ENCODE results near the gene LRRC4C. TPM values are rescaled to one million over a fixed set of nuclear protein-coding genes. Genes with fewer than 3 reads are reported as not detected.

The LRRC4C gene
- total and polyA plus RNA-seq, 10 of the 15 experiments (the other 5 are each of a cell fraction or from before 2014, with no cell fraction given), result 1.5 TPM; not detected in 9

GRCh38 chr11:41306431-41306830 lies 153.0 kb downstream of the LRRC4C start (continued):
- no peak for TF ChIP-seq RELA (IDR thresholded peaks at IDR 0.05; ENCODE audit: borderline replicate concordance, partially characterized antibody)
- TF ChIP-seq TCF3 (IDR thresholded peaks at IDR 0.05; ENCODE audit: borderline replicate concordance, insufficient read depth, low read depth, low read length), result no peak
- TF ChIP-seq, protein P1, sequence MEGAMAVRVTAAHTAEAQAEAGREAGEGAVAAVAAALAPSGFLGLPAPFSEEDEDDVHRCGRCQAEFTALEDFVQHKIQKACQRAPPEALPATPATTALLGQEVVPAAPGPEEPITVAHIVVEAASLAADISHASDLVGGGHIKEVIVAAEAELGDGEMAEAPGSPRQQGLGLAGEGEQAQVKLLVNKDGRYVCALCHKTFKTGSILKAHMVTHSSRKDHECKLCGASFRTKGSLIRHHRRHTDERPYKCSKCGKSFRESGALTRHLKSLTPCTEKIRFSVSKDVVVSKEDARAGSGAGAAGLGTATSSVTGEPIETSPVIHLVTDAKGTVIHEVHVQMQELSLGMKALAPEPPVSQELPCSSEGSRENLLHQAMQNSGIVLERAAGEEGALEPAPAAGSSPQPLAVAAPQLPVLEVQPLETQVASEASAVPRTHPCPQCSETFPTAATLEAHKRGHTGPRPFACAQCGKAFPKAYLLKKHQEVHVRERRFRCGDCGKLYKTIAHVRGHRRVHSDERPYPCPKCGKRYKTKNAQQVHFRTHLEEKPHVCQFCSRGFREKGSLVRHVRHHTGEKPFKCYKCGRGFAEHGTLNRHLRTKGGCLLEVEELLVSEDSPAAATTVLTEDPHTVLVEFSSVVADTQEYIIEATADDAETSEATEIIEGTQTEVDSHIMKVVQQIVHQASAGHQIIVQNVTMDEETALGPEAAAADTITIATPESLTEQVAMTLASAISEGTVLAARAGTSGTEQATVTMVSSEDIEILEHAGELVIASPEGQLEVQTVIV (IDR thresholded peaks at IDR 0.05; ENCODE audit: borderline replicate concordance, partially characterized antibody), result no peak
- TF ChIP-seq NFYB (IDR thresholded peaks at IDR 0.05; ENCODE audit: insufficient read depth, low read depth, low read length), result no peak
- TF ChIP-seq MTA2 (IDR thresholded peaks at IDR 0.05; ENCODE audit: low read depth), result no peak
- no peak for TF ChIP-seq SIN3A (IDR thresholded peaks at IDR 0.05; ENCODE audit: low read depth, low read length)
- TF ChIP-seq, protein P2, sequence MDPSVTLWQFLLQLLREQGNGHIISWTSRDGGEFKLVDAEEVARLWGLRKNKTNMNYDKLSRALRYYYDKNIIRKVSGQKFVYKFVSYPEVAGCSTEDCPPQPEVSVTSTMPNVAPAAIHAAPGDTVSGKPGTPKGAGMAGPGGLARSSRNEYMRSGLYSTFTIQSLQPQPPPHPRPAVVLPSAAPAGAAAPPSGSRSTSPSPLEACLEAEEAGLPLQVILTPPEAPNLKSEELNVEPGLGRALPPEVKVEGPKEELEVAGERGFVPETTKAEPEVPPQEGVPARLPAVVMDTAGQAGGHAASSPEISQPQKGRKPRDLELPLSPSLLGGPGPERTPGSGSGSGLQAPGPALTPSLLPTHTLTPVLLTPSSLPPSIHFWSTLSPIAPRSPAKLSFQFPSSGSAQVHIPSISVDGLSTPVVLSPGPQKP (IDR thresholded peaks at IDR 0.05; ENCODE audit: low read depth, low read length), result no peak
- peak; percentile 55; the same call in 1 of the 2 replicates for TF ChIP-seq NFIC (IDR thresholded peaks at IDR 0.05; ENCODE audit: low read depth, low read length)
- TF ChIP-seq, protein P3, sequence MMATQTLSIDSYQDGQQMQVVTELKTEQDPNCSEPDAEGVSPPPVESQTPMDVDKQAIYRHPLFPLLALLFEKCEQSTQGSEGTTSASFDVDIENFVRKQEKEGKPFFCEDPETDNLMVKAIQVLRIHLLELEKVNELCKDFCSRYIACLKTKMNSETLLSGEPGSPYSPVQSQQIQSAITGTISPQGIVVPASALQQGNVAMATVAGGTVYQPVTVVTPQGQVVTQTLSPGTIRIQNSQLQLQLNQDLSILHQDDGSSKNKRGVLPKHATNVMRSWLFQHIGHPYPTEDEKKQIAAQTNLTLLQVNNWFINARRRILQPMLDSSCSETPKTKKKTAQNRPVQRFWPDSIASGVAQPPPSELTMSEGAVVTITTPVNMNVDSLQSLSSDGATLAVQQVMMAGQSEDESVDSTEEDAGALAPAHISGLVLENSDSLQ (IDR thresholded peaks at IDR 0.05), result no peak
- TF ChIP-seq CHD1 (IDR thresholded peaks at IDR 0.05; ENCODE audit: low read depth, low read length), result no peak
- TF ChIP-seq RAD21 (IDR thresholded peaks at IDR 0.05; ENCODE audit: insufficient read depth, low read depth, low read length), result no peak
- TF ChIP-seq PAX8 (IDR thresholded peaks at IDR 0.05), result no peak
- TF ChIP-seq DPF2 (IDR thresholded peaks at IDR 0.05), result 0 out of 2 replicates have a peak, but pooled peaks have one; percentile 44
- TF ChIP-seq SPI1 (IDR thresholded peaks at IDR 0.05; ENCODE audit: borderline replicate concordance, insufficient read depth, low read depth, low read length), result 0 out of 2 replicates have a peak, but pooled peaks have one; percentile 3
- TF ChIP-seq LARP7 (IDR thresholded peaks at IDR 0.05), result no peak
- no peak for TF ChIP-seq ASH2L (IDR thresholded peaks at IDR 0.05; ENCODE audit: borderline replicate concordance, low read depth)
- no peak for TF ChIP-seq KDM1A (IDR thresholded peaks at IDR 0.05; ENCODE audit: borderline replicate concordance)
- no peak for TF ChIP-seq POU2F2 (IDR thresholded peaks at IDR 0.05; ENCODE audit: borderline replicate concordance, low read depth, low read length)
